Esophagus squamous epithelium (tissue), 5 donors: ENCODE measurements around the gene PTPRCAP. TPM values are rescaled to one million over a fixed set of nuclear protein-coding genes. Genes with fewer than 3 reads are reported as not detected.
"Not testable (repeated sequence)": the region's sequence is repeated elsewhere in the genome, so short reads cannot be mapped to it uniquely, and the experiment has no call there.

ENCODE experiments used
- DNase-seq: peaks from one replicate; lab custom pipeline; 2025; lab: John Stamatoyannopoulos, UW
- H3K27ac ChIP-seq, 4 donors: fragments of 200-600 bp; sonication (generic); one replicate each; pipeline ENCODE4 v1.5.1; 2016 to 2019; ENCODE audit warnings: mild to moderate bottlenecking in 1 of 4
- H3K27me3 ChIP-seq, 4 donors: fragments of 200-600 bp; sonication (generic); 1 replicate in 3 of 4; 2 replicates in 1 of 4; pipeline versions ENCODE4 v1.5.1 to v1.6.0; 2017 to 2021; ENCODE audit warnings: antibody characterized with exemption in 1 of 4
- H3K36me3 ChIP-seq, 3 donors: fragments of 200-600 bp; sonication (generic); one replicate each; pipeline ENCODE4 v1.5.1; 2016 to 2019
- H3K4me1 ChIP-seq, 3 donors: fragments of 200-600 bp; sonication (generic); one replicate each; pipeline ENCODE4 v1.5.1; 2017 to 2019
- H3K4me3 ChIP-seq, 4 donors: fragments of 200-600 bp; sonication (generic); 1 replicate in 3 of 4; 2 replicates in 1 of 4; pipeline ENCODE4 v1.5.1; 2016 to 2019; ENCODE audit warnings: mild to moderate bottlenecking in 2 of 4, moderate library complexity in 1 of 4
- H3K9me3 ChIP-seq, 3 donors: fragments of 200-600 bp; sonication (generic); one replicate each; pipeline ENCODE4 v1.5.1; 2016 to 2019
- CTCF ChIP-seq, 6 experiments: fragments of 450-650 bp in 4 of 6; fragments of 200-600 bp in 2 of 6; sonication (generic) in 2 of 6; IDR thresholded peaks; one replicate each; pipeline ENCODE4 v1.5.1; 2016 to 2019; ENCODE audit warnings: antibody characterized with exemption in 6 of 6, mild to moderate bottlenecking in 4 of 6, moderate library complexity in 4 of 6
- POLR2A ChIP-seq, 4 donors: fragments of 450-650 bp; IDR thresholded peaks; one replicate each; pipeline ENCODE4 v1.6.1; 2017; ENCODE audit warnings: antibody characterized with exemption in 4 of 4, mild to moderate bottlenecking in 4 of 4, moderate library complexity in 3 of 4
- WGBS, 2 donors: methylation state at CpG; one replicate each; pipeline ENCODE4 v1.1.5; 2018; 5-methylcytosine and 5-hydroxymethylcytosine counted together
- intact Hi-C: fragments of 100-400 bp; cut with DNase I; formaldehyde crosslinking; loops from one replicate; pipeline ENCODE4 v1.15.0; 2022
- total RNA-seq, 4 donors: library from RNA; depleted of rRNA; stranded (reverse); fragments of >200 nt; gene quantifications; one replicate each; pipeline ENCODE4 v1.1.0, GENCODE V29; 2016
- donor health status: DM: yes; HTN: yes; CAD: no.

PTPRCAP gene
- total RNA-seq, 4 donors from 2014 or later, result 5.9 to 14.1 (median 6.8) TPM

- H3K4me3 ChIP-seq, result peak overlapping the region; percentile 84 to 94 (median 86)
- H3K27me3 ChIP-seq, result no peaks in the 10 kb centered on the region
- H3K4me1 ChIP-seq, result peaks cover 37 to 62% (median 38%) of the 10 kb centered on the region in 3 donors
- 26% methylated on average over 3 of the region's 5 CpGs; no CpG with 5 or more reads in 1 of the 2 donors for WGBS, 2 donors
- H3K27ac ChIP-seq, result peak overlapping the region; percentile 94 to 97 (median 96)
- H3K36me3 ChIP-seq, result peaks cover 0 to 21% (median 0%) of the 10 kb centered on the region in 3 donors
- intact Hi-C loops, result no loop called here
- DNase-seq, result no peak
- TF ChIP-seq CTCF (IDR thresholded peaks at IDR 0.05) (no peak), POLR2A (IDR thresholded peaks at IDR 0.05) (peak in 3 of 4 donors; percentile 6 to 66 (median 23))
- no peaks in the 10 kb centered on the region for H3K9me3 ChIP-seq
Measured at GRCh38 chr11:67468056-67468455, 30.6 kb upstream of the PTPRCAP start.

- peak overlapping the region; percentile 84 to 94 (median 86) for H3K4me3 ChIP-seq
- peak overlapping the region; percentile 94 to 97 (median 96) for H3K27ac ChIP-seq
- peaks cover 0 to 21% (median 0%) of the 10 kb centered on the region in 3 donors for H3K36me3 ChIP-seq
- no peak for TF ChIP-seq POLR2A (IDR thresholded peaks at IDR 0.05)
- TF ChIP-seq CTCF (IDR thresholded peaks at IDR 0.05), result no peak
- intact Hi-C loops, result no loop called here
- 55 to 71% methylated on average over 7 to 9 of the region's 11 CpGs for WGBS, 2 donors
- H3K4me1 ChIP-seq, result peaks cover 37 to 62% (median 38%) of the 10 kb centered on the region in 3 donors
- H3K9me3 ChIP-seq, result no peaks in the 10 kb centered on the region
- no peak for DNase-seq
- H3K27me3 ChIP-seq, result no peaks in the 10 kb centered on the region
Measured at GRCh38 chr11:67466962-67467771, 29.7 kb upstream of the PTPRCAP start.

- no peak for DNase-seq
- no peak for TF ChIP-seq CTCF (IDR thresholded peaks at IDR 0.05)
- no peak for TF ChIP-seq POLR2A (IDR thresholded peaks at IDR 0.05)
- no peaks in the 10 kb centered on the region for H3K9me3 ChIP-seq
- peaks cover 37 to 62% (median 38%) of the 10 kb centered on the region in 3 donors for H3K4me1 ChIP-seq
- no peak overlapping the region for H3K4me3 ChIP-seq
- WGBS, 2 donors, result 60 to 93% methylated on average over 1 to 4 of the region's 5 CpGs
- peak overlapping the region in 3 of 4 donors; percentile 96 to 97 (median 96) for H3K27ac ChIP-seq
- intact Hi-C loops, result no loop called here
- H3K36me3 ChIP-seq, result peaks cover 0 to 21% (median 0%) of the 10 kb centered on the region in 3 donors
- no peaks in the 10 kb centered on the region for H3K27me3 ChIP-seq
Measured at GRCh38 chr11:67466367-67466766, 28.9 kb upstream of the PTPRCAP start.

GRCh38 chr11:67465530-67465929, 28.0 kb upstream of the PTPRCAP start:
- H3K27ac ChIP-seq, result peak overlapping the region; percentile 93 to 98 (median 96)
- H3K27me3 ChIP-seq, H3K9me3 ChIP-seq, intact Hi-C loops, DNase-seq: not testable (repeated sequence)
- peaks cover 0 to 21% (median 0%) of the 10 kb centered on the region in 3 donors for H3K36me3 ChIP-seq
- 48 to 50% methylated on average over 1 to 2 of the region's 2 CpGs for WGBS, 2 donors
- H3K4me3 ChIP-seq, result peak overlapping the region in 3 of 4 donors; percentile 47 to 75 (median 50)
- peaks cover 37 to 63% (median 38%) of the 10 kb centered on the region in 3 donors for H3K4me1 ChIP-seq

GRCh38 chr11:67465189-67465510, 27.7 kb upstream of the PTPRCAP start:
- TF ChIP-seq POLR2A (IDR thresholded peaks at IDR 0.05) (no peak), CTCF (IDR thresholded peaks at IDR 0.05) (no peak)

More at GRCh38 chr11:67465189-67465510, 27.7 kb upstream of the PTPRCAP start:
- 0 to 40% methylated on average over 3 of the region's 3 CpGs for WGBS, 2 donors
- Histone ChIP-seq H3K27ac (peak overlapping the region; percentile 93 to 98 (median 96)), H3K4me3 (peak overlapping the region; percentile 35 to 75 (median 48)), H3K4me1 (peaks cover 37 to 67% (median 38%) of the 10 kb centered on the region in 3 donors), H3K9me3 (no peaks in the 10 kb centered on the region), H3K27me3 (no peaks in the 10 kb centered on the region), H3K36me3 (peaks cover 0 to 21% (median 0%) of the 10 kb centered on the region in 3 donors)
- intact Hi-C loops, result no loop called here
- no peak for DNase-seq
